Lung (tissue), 16 donors: Measurements from ENCODE around the gene PBXIP1. TPM values are rescaled to one million over a fixed set of nuclear protein-coding genes. Genes with fewer than 3 reads are reported as not detected.

ENCODE experiments used
- ATAC-seq: fragments of 200-7000 bp; cut with Tn5 transposase; one replicate; pipeline ENCODE4 v1.9.1; 2020; ENCODE audit warnings: moderate number of reproducible peaks; ENCODE audit not compliant: insufficient read depth, low FRiP score
- DNase-seq, 3 donors: peaks; one replicate each; pipeline ENCODE4 v3.0.0-alpha.2; 2013 to 2017
- H3K27ac ChIP-seq, 2 donors: one replicate each; pipeline ENCODE4 v1.5.1; 2013; ENCODE audit warnings: mild to moderate bottlenecking in 2 of 2, moderate library complexity in 2 of 2, control low read depth in 1 of 2, inconsistent platforms in 1 of 2, low read depth in 1 of 2, low read length in 1 of 2
- H3K27me3 ChIP-seq, 3 donors: one replicate each; pipeline ENCODE4 v1.5.1; 2013; ENCODE audit warnings: low read length in 2 of 3; ENCODE audit not compliant: control insufficient read depth in 3 of 3, insufficient read depth in 3 of 3
- H3K36me3 ChIP-seq, 4 donors: one replicate each; pipeline ENCODE4 v1.5.1; 2013; ENCODE audit warnings: low read length in 4 of 4, mild to moderate bottlenecking in 1 of 4, moderate library complexity in 1 of 4; ENCODE audit not compliant: control insufficient read depth in 4 of 4, insufficient read depth in 4 of 4
- H3K4me1 ChIP-seq, 5 donors: one replicate each; pipeline ENCODE4 v1.5.1; 2013; ENCODE audit warnings: low read length in 5 of 5, mild to moderate bottlenecking in 2 of 5, moderate library complexity in 1 of 5; ENCODE audit not compliant: control insufficient read depth in 5 of 5, insufficient read depth in 5 of 5
- H3K4me3 ChIP-seq: one replicate; pipeline ENCODE4 v1.5.1; 2013; ENCODE audit warnings: mild to moderate bottlenecking, control low read depth, moderate library complexity
- H3K9ac ChIP-seq, 2 donors: one replicate each; pipeline ENCODE4 v1.5.1; 2013; ENCODE audit warnings: low read length in 2 of 2, control low read depth in 1 of 2; ENCODE audit not compliant: insufficient read depth in 1 of 2
- H3K9me3 ChIP-seq, 4 donors: one replicate each; pipeline ENCODE4 v1.5.1; 2013; ENCODE audit warnings: low read length in 3 of 4, mild to moderate bottlenecking in 1 of 4, moderate library complexity in 1 of 4; ENCODE audit not compliant: control insufficient read depth in 4 of 4, insufficient read depth in 3 of 4
- CTCF ChIP-seq: IDR thresholded peaks from 2 replicates; pipeline ENCODE4 v1.5.1; 2012; ENCODE audit warnings: mild to moderate bottlenecking; ENCODE audit errors: control extremely low read depth, extremely low read depth
- WGBS, 2 donors: extraction: QIAGEN DNeasy Blood & Tissue Kit; methylation state at CpG; one replicate each; pipeline ENCODE4 v1.1.7; 2013; 5-methylcytosine and 5-hydroxymethylcytosine counted together
- long read RNA-seq, 5 donors: transcript quantifications; one replicate each; lab custom pipeline, GENCODE V29; 2026
- polyA plus RNA-seq, 2 donors: library from polyadenylated mRNA; stranded (reverse); fragments of 200-250 nt; gene quantifications; one replicate each; pipeline ENCODE4 v1.2.1, GENCODE V29; 2013
- total RNA-seq, 2 donors: library from RNA; depleted of rRNA in 1 of 2; stranded (reverse); fragments of >200 nt in 1 of 2; gene quantifications; one replicate each; pipeline ENCODE4 v1.2.1, GENCODE V29; 2014 to 2021
- donor health status: control.
- donor health status: control.
- donor health status: Bipolar disorder and iron deficiency.
- donor health status: healthy.
- donor health status: DM: yes; HTN: yes; CAD: no.

The PBXIP1 gene
- total RNA-seq (100 to 1,000 TPM in 1 of 2 donors, 10 to 100 TPM in 1; 37.3 to 178 TPM), polyA plus RNA-seq (10 to 100 TPM; 32.8 to 33.2 TPM)
- long read RNA-seq, donor 1, partial matches to known transcripts, result 18 of 22 reads
- long read RNA-seq, donor 1, other reads (novel, unspliced or antisense), result 0 of 22 reads
- long read RNA-seq, donor 2, partial matches to known transcripts, result 34 of 35 reads
- long read RNA-seq, donor 2, other reads (novel, unspliced or antisense), result 0 of 35 reads
- long read RNA-seq, donor 3, partial matches to known transcripts, result 10 of 11 reads
- long read RNA-seq, donor 3, other reads (novel, unspliced or antisense), result 0 of 11 reads
- long read RNA-seq, donor 4, result 0 reads
- long read RNA-seq, donor 5, partial matches to known transcripts, result 70 of 71 reads
- long read RNA-seq, donor 5, other reads (novel, unspliced or antisense), result 0 of 71 reads

- Histone ChIP-seq H3K9ac (peak within 1 kb of the TSS; percentile 65 to 79), H3K4me1 (peaks cover 10 to 31% (median 22%) of the 10 kb centered on the region in 5 donors), H3K27ac (peak within 1 kb of the TSS; percentile 72 to 87), H3K9me3 (no peaks in the 10 kb centered on the region), H3K4me3 (peak within 1 kb of the TSS; percentile 25), H3K27me3 (no peaks in the 10 kb centered on the region), H3K36me3 (peaks cover 0 to 11% (median 9%) of the 10 kb centered on the region in 4 donors)
- peak; percentile 82 for ATAC-seq
- no peak for TF ChIP-seq CTCF
- 0% methylated on average over 18 of the region's 18 CpGs for WGBS, 2 donors
- peak; percentile 92 to 98 (median 98) for DNase-seq
Observed at GRCh38 chr1:154955718-154956543, at the start of gene PBXIP1. TSS of gene PBXIP1 (minus strand) at chr1:154956099. CDS start at chr1:154953721, 2,378 bp downstream.

GRCh38 chr1:155005076-155006011 lies 49.4 kb upstream of the PBXIP1 start:
- Histone ChIP-seq H3K36me3 (no peaks in the 10 kb centered on the region), H3K9me3 (no peaks in the 10 kb centered on the region), H3K4me1 (peaks cover 6 to 38% (median 21%) of the 10 kb centered on the region in 5 donors), H3K9ac (no peak overlapping the region), H3K27me3 (no peaks in the 10 kb centered on the region), H3K4me3 (no peak overlapping the region), H3K27ac (peak overlapping the region; percentile 89 to 97)
- ATAC-seq, result no peak
- WGBS, 2 donors, result 27 to 31% methylated on average over 17 of the region's 17 CpGs
- no peak for TF ChIP-seq CTCF
- peak in 1 of 3 donors; percentile 48 for DNase-seq

- WGBS, 2 donors, result 39 to 58% methylated on average over 5 of the region's 5 CpGs
- Histone ChIP-seq H3K27ac (peak overlapping the region; percentile 89 to 97), H3K9me3 (no peaks in the 10 kb centered on the region), H3K4me3 (peak overlapping the region; percentile 54), H3K27me3 (no peaks in the 10 kb centered on the region), H3K36me3 (no peaks in the 10 kb centered on the region), H3K9ac (peak overlapping the region in 1 of 2 donors; percentile 85), H3K4me1 (peaks cover 6 to 36% (median 21%) of the 10 kb centered on the region in 5 donors)
- TF ChIP-seq CTCF, result no peak
- no peak for DNase-seq
- no peak for ATAC-seq
Observed at GRCh38 chr1:155004352-155005075, 48.6 kb upstream of the PBXIP1 start.
